Renal pelvis (tissue), 4 donors: Measurements from ENCODE around the gene FANCC. TPM values are rescaled to one million over a fixed set of nuclear protein-coding genes. Genes with fewer than 3 reads are reported as not detected.

ENCODE experiments used
- DNase-seq: peaks from one replicate; pipeline ENCODE4 v3.0.0-alpha.2; 2013
- polyA plus RNA-seq, 3 donors: library from polyadenylated mRNA; unstranded; fragments of 120-200 nt; gene quantifications; one replicate each; pipeline ENCODE4 v1.2.1, GENCODE V29; 2013; ENCODE audit not compliant: insufficient read length in 3 of 3

FANCC gene
- polyA plus RNA-seq, 3 donors: 20.0 to 26.9 (median 26.2) TPM

DNA sequence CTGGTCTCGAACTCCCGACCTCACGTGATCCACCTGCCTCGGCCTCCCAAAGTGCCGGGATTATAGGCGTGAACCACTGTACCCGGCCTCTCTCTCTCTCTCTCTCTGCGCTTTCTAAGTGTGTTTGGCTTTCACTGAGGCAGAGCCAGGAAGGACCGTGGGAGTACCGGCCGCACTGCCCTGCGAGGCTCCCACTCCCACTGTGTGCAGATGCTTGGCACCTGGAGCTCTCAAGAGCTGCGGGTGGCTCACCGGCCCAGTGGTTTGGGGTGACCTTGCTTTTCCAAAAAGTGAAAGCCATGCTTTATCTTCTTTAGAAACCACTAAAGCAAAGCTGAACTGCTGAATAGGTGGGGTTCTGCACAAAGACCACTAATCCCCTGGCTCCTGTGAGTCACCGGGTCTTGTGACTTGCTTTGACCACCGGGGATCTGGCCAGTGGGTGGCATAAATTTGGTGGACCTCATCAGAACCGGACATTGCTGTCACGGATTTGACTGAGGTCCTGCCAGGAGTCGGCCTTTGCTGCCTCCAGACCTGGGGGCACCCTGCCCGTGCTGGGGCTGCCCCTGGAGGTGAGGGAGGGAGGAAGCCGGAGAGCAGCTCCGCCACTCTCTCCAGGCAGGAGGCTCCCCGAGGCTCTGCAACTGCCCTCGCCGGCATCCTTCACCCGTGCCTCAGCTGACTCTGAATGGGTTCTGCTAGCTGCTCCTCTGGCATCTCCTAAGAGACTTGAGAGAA lies 228.9 kb downstream of the FANCC start:
- no peak for DNase-seq

- DNase-seq: no peak
Observed at GRCh38 chr9:95087659-95088242, 229.8 kb downstream of the FANCC start.

GRCh38 chr9:95086564-95086955 lies 230.9 kb downstream of the FANCC start:
- no peak for DNase-seq

- DNase-seq: no peak
Observed at GRCh38 chr9:95085861-95086563, 231.5 kb downstream of the FANCC start.

DNA sequence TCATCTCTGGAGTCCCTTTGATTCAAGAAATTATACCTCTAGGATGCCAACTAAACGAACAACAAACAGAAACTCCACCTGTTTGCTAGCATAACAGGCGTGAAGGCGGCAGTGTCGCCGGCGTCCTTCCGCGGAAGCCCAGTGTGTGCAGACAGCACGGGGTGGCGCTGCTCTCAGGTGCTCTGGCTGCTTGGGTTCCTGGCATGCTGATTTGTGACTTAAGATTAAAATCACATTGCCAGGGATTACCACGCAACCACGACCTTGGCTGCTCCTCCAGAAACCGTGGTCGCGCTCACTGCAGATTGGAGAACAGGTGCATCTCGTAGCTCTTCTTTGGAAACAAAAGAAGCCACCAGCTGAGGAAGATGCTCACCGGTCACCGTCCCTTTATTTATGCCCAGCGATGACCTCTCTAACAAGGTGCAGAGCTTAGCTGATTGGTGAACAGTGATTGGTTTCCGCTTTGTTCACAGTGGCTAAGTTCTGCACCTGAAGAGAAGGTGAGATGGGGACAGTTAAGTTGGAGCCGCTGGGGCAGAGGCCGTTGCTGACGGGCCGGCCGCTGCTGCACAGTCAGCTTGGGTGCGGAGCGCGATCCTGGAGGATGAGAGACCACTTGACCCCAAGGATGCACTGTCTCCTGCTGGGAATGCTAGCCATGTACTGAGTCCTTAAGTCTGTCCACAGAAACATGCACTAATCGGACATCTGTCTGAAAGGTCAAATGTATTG lies 232.3 kb downstream of the FANCC start:
- DNase-seq: no peak

- no peak for DNase-seq
Observed at GRCh38 chr9:95084254-95084934, 233.1 kb downstream of the FANCC start.

DNA sequence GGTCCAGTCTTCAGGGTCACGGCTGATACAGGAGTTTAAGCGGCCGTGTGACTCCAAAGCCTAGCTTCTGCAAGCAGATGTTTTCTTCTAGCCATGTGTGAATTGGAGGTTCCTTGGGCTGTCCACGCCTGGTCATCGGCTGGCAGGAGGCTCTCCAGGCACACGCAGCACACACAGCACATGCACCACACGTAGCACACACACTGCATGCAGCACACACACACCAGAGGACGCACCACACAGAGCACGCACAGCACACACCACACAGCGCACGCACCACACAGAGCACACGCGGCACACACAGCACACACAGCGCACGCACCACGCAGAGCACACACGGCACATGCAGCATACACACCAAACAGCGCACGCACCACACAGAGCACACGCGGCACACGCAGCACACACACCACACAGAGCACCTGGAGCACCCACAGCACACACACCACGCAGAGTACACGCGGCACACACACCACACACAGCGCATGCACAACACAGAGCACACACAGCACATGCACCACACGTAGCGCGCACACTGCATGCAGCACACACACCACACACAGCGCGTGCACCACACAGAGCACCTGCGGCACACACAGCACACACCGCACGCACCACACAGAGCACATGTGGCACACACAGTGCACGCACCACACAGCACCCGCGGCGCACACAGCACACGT lies 234.3 kb downstream of the FANCC start:
- DNase-seq: no peak

- no peak for DNase-seq
Observed at GRCh38 chr9:95082401-95083084, 235.0 kb downstream of the FANCC start.

- DNase-seq: no peak
Observed at GRCh38 chr9:95081998-95082397, 235.5 kb downstream of the FANCC start.

- no peak for DNase-seq
Observed at GRCh38 chr9:95080961-95081647, 236.4 kb downstream of the FANCC start.

DNA sequence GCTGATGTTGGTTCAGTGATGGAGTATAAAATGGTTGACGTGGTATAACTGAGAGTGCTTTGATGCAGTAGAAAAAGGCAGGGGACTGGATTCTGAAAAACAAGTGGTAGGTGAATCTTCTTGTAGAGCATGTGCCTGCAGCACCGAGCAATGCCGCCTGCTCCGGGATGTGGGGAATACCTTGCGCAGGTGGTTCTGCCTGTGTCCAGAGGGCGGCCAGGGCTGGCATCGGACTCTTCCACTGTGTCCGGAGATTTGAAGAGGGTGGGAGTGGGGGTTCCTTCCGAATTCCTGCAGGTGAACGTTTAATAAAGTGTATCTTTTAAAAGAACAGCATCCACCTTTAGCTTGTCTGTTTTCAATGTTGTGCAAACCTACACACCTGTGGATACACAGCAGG lies 238.0 kb downstream of the FANCC start:
- no peak for DNase-seq

- DNase-seq: no peak
Observed at GRCh38 chr9:95078939-95079338, 238.6 kb downstream of the FANCC start.

- DNase-seq: no peak
Observed at GRCh38 chr9:95078511-95078910, 239.0 kb downstream of the FANCC start.

GRCh38 chr9:95077766-95078370 lies 239.6 kb downstream of the FANCC start:
- no peak for DNase-seq

- no peak for DNase-seq
Observed at GRCh38 chr9:95077053-95077765, 240.3 kb downstream of the FANCC start.

DNA sequence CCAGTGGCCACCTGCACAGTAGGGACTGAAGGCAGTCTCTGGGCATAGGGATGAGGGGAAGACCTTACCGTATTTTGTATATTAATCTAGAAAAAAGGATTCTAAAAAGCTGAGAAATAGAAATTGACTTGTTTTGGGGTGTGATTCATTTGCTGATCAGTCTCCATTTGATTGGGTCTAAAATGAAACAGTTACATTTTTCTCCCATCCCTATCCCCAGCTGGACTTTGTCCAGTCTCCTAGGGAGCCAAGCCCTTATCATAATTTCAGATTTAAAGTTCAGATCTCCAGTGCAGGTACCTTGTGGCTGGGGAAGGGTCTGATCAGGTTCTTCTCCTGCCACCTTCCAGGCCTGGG lies 240.8 kb downstream of the FANCC start:
- no peak for DNase-seq

GRCh38 chr9:95075700-95076099 lies 241.8 kb downstream of the FANCC start:
- DNase-seq: no peak

GRCh38 chr9:95074632-95075031 lies 242.9 kb downstream of the FANCC start:
- DNase-seq: no peak

DNA sequence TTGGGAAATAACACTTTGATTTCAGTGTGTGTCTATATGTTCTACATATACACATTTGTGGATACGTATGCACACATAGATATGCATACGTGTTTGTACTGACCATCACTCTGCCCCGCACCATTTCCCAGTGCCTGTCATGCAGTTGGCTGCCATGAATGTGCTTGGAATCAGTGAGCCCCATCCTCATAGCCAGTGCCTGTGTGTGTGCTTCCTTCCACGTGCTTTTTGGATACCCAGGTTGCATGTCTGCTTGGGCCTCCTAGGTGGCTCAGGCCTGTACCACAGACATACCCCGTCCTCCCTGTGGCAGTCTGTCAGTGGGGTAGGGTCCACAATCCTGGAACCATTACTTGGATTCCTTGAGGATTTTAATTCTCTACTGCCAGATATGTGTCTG lies 243.6 kb downstream of the FANCC start:
- no peak for DNase-seq
